PC-9 (cell line): ENCODE results near the gene PLOD2.

Experiments
- CTCF ChIP-seq: fragments of 200-600 bp; sonication (generic); conservative IDR thresholded peaks from 2 replicates; pipeline ENCODE4 v1.6.1; 2017; ENCODE audit warnings: mixed run types, antibody characterized with exemption, mild to moderate bottlenecking, moderate library complexity
- EZH2 ChIP-seq: fragments of 200-600 bp; sonication (generic); IDR thresholded peaks from 2 replicates; pipeline ENCODE4 v1.8.0; 2017; ENCODE audit warnings: antibody characterized with exemption, low read depth

- TF ChIP-seq CTCF (no peak), EZH2 (no peak)
Measured at GRCh38 chr3:146115619-146116018, 45.4 kb downstream of the PLOD2 start.
